IMR-90 (cell line): Measurements from ENCODE around the gene SRCIN1. TPM values are rescaled to one million over a fixed set of nuclear protein-coding genes. Genes with fewer than 3 reads are reported as not detected.
"Not testable (repeated sequence)": the region's sequence is repeated elsewhere in the genome, so short reads cannot be mapped to it uniquely, and the experiment has no call there.

Source experiments
- ATAC-seq: fragments of 200-7000 bp; cut with Tn5 transposase; 2 replicates; pipeline ENCODE4 v1.9.1; 2020; ENCODE audit warnings: low read depth, mild to moderate bottlenecking, moderate library complexity
- BruUV-seq: library from RNA; stranded (reverse); fragments of 400-500 nt; replicated peaks from 2 replicates; lab custom pipeline; 2021; lab: Mats Ljungman, UMichigan
- CTCF ChIA-PET: fragments of 300-600 bp; formaldehyde crosslinking; extraction: SDS; loops from one replicate; lab custom pipeline; 2021; ENCODE audit warnings: antibody characterized with exemption; lab: Yijun Ruan, JAX
- POLR2A ChIA-PET: fragments of 300-600 bp; sonication (Branson Sonifier 250); formaldehyde crosslinking; loops from one replicate; lab custom pipeline; 2022; ENCODE audit warnings: antibody characterized with exemption; ENCODE audit not compliant: unreplicated experiment; lab: Charles Lee
- DNase-seq: peaks from one replicate; pipeline ENCODE4 v3.0.0; 2013
- H2AFZ ChIP-seq: replicated peaks from 2 replicates; pipeline ENCODE3; 2013; ENCODE audit warnings: low read length, mild to moderate bottlenecking; ENCODE audit not compliant: poor library complexity
- H2AK5ac ChIP-seq: 2 replicates; pipeline ENCODE4 v1.6.1; 2013; ENCODE audit warnings: low read depth, low read length, inconsistent platforms
- H2AK9ac ChIP-seq: replicated peaks from 2 replicates; pipeline ENCODE3; 2013; ENCODE audit warnings: mild to moderate bottlenecking, low read depth, low read length, moderate library complexity; ENCODE audit not compliant: poor library complexity
- H2BK120ac ChIP-seq: 2 replicates; pipeline ENCODE4 v1.6.1; 2013; ENCODE audit warnings: low read depth, low read length, inconsistent platforms
- H2BK15ac ChIP-seq: 3 replicates; pipeline ENCODE4 v1.6.1; 2013; ENCODE audit warnings: low read depth, low read length, inconsistent platforms
- H2BK20ac ChIP-seq: 2 replicates; pipeline ENCODE4 v1.6.1; 2013; ENCODE audit warnings: low read depth, mild to moderate bottlenecking, inconsistent platforms, low read length, moderate library complexity
- H2BK5ac ChIP-seq: 2 replicates; pipeline ENCODE4 v1.6.1; 2013; ENCODE audit warnings: mild to moderate bottlenecking, low read depth, low read length, inconsistent platforms; ENCODE audit not compliant: poor library complexity, severe bottlenecking
- H3K14ac ChIP-seq: replicated peaks from 2 replicates; pipeline ENCODE4 v1.6.1; 2013; ENCODE audit warnings: low read depth, low read length, inconsistent platforms
- H3K18ac ChIP-seq: 2 replicates; pipeline ENCODE4 v1.6.1; 2013; ENCODE audit warnings: low read depth, low read length, control low read depth
- H3K23ac ChIP-seq: 2 replicates; pipeline ENCODE4 v1.6.1; 2013; ENCODE audit warnings: low read depth, low read length, inconsistent platforms
- H3K27ac ChIP-seq: 2 replicates; pipeline ENCODE4 v1.5.1; 2013; ENCODE audit warnings: mild to moderate bottlenecking, control low read depth, low read length; ENCODE audit not compliant: insufficient read depth
- H3K27me3 ChIP-seq: 2 replicates; pipeline ENCODE4 v1.6.1; 2013; ENCODE audit warnings: low read length; ENCODE audit not compliant: control insufficient read depth, insufficient read depth
- H3K36me3 ChIP-seq: 2 replicates; pipeline ENCODE4 v1.6.1; 2013; ENCODE audit warnings: low read length, mixed read lengths; ENCODE audit not compliant: control insufficient read depth, insufficient read depth
- H3K4ac ChIP-seq: 2 replicates; pipeline ENCODE4 v1.6.1; 2013; ENCODE audit warnings: low read depth, low read length, inconsistent platforms
- H3K4me1 ChIP-seq: 2 replicates; pipeline ENCODE4 v1.6.1; 2013; ENCODE audit warnings: low read length, mixed read lengths; ENCODE audit not compliant: control insufficient read depth, insufficient read depth
- H3K4me2 ChIP-seq: 2 replicates; pipeline ENCODE4 v1.6.1; 2013; ENCODE audit warnings: low read depth, mild to moderate bottlenecking, control low read depth, low read length, moderate library complexity
- H3K4me3 ChIP-seq: 2 replicates; pipeline ENCODE4 v1.5.1; 2013; ENCODE audit warnings: low read depth, mild to moderate bottlenecking, control low read depth, low read length, moderate library complexity; ENCODE audit not compliant: insufficient read depth
- H3K56ac ChIP-seq: 2 replicates; pipeline ENCODE4 v1.6.1; 2013; ENCODE audit warnings: low read length, inconsistent platforms; ENCODE audit not compliant: insufficient read depth; ENCODE audit errors: extremely low read depth
- H3K79me1 ChIP-seq, 2 experiments: 2 replicates each; pipeline ENCODE4 v1.6.1; 2013; ENCODE audit warnings: low read length in 2 of 2, inconsistent platforms in 1 of 2, low read depth in 1 of 2
- H3K9ac ChIP-seq: 2 replicates; pipeline ENCODE4 v1.6.1; 2013; ENCODE audit warnings: low read depth, low read length, control low read depth
- H3K9me1 ChIP-seq: 2 replicates; pipeline ENCODE4 v1.6.1; 2013; ENCODE audit warnings: low read length, inconsistent platforms; ENCODE audit not compliant: insufficient read depth
- H3K9me3 ChIP-seq: 2 replicates; pipeline ENCODE4 v1.6.1; 2013; ENCODE audit warnings: low read length; ENCODE audit not compliant: control insufficient read depth, insufficient read depth
- H4K20me1 ChIP-seq: 2 replicates; pipeline ENCODE4 v1.6.1; 2013; ENCODE audit warnings: low read length, inconsistent platforms; ENCODE audit not compliant: insufficient read depth
- H4K5ac ChIP-seq: 2 replicates; pipeline ENCODE4 v1.6.1; 2013; ENCODE audit warnings: mild to moderate bottlenecking, low read depth, low read length, control low read depth
- H4K8ac ChIP-seq, 2 experiments: 2 replicates each; pipeline ENCODE4 v1.6.1; 2013; ENCODE audit warnings: low read depth in 2 of 2, low read length in 2 of 2, control low read depth in 1 of 2, inconsistent platforms in 1 of 2
- H4K91ac ChIP-seq: 2 replicates; pipeline ENCODE4 v1.6.1; 2013; ENCODE audit warnings: low read depth, low read length, inconsistent platforms; ENCODE audit not compliant: insufficient read depth
- WGBS, 2 experiments: methylation state at CpG; one replicate each; pipeline versions ENCODE4 v1.1.5 to v1.1.7; 2013; ENCODE audit warnings: missing lambda C conversion rate in 2 of 2; ENCODE audit not compliant: insufficient read length in 1 of 2; ENCODE audit errors: extremely low coverage in 2 of 2; 5-methylcytosine and 5-hydroxymethylcytosine counted together
- dilution Hi-C: fragments of 300-500 bp; cut with HindIII; formaldehyde crosslinking; loops from one replicate; pipeline ENCODE4 v1.14.3; 2018; ENCODE audit warnings: low sequenced_read_pairs; ENCODE audit not compliant: unreplicated experiment
- in situ Hi-C: fragments of 300-500 bp; cut with MboI; formaldehyde crosslinking; loops from 3 replicates; pipeline ENCODE4 v1.14.3; 2019; ENCODE audit warnings: low sequenced_read_pairs, inconsistent platforms, mixed read lengths
- intact Hi-C: fragments of 100-400 bp; cut with micrococcal nuclease; formaldehyde crosslinking; loops from 2 replicates; pipeline ENCODE4 v1.10.0; 2022
- polyA plus RNA-seq, 3 experiments: library from polyadenylated mRNA; depleted of rRNA; stranded (reverse); fragments of >200 nt; gene quantifications; 2 replicates each; pipeline ENCODE4 v1.2.3, GENCODE V29; 2012; ENCODE audit warnings: low replicate concordance in 1 of 3
- total RNA-seq: library from RNA; depleted of rRNA; stranded (reverse); fragments of >200 nt; gene quantifications from 2 replicates; pipeline ENCODE4 v1.2.3, GENCODE V29; 2012

The SRCIN1 gene
- total and polyA plus RNA-seq, 2 of the 4 experiments (the other 2 are of a cell fraction): not detected

DNA sequence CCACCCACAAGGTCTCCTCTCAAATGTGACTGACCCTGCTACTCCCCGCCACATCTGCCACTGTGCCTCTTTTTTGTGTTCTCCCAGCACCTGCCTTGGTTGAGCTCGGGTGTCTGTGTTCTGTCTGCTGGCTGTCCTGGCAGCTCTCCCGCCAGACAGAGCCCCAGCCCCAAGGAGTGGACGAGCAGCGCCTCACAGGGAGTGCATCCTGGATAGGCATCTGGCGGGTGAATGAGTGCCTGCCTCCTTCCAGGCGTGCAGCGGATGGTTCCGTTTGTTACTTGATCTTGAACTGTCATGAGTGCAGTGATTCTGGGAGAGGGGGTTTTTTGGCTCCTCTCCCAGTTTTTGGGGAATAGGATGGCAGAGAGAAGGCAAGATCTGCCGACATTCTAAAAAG lies 77.6 kb downstream of the SRCIN1 start:
- not testable (repeated sequence) for H3K56ac ChIP-seq
- 0% methylated on average over 4 of the region's 10 CpGs; no CpG with 5 or more reads in 1 of the 2 experiments for WGBS, 2 experiments

GRCh38 chr17:38526526-38526925 lies 79.2 kb downstream of the SRCIN1 start:
- H2BK15ac ChIP-seq, dilution Hi-C loops, POLR2A ChIA-PET, H4K91ac ChIP-seq, H3K79me1 ChIP-seq, H3K4me2 ChIP-seq, H3K9me1 ChIP-seq, H3K27ac ChIP-seq, H3K18ac ChIP-seq, CTCF ChIA-PET, ATAC-seq, H2AK5ac ChIP-seq, H2BK20ac ChIP-seq, H4K20me1 ChIP-seq, H3K4me3 ChIP-seq, H3K56ac ChIP-seq, H4K5ac ChIP-seq, BruUV-seq, H3K36me3 ChIP-seq, DNase-seq, H2BK5ac ChIP-seq, H3K9me3 ChIP-seq, H2AFZ ChIP-seq, H3K14ac ChIP-seq, intact Hi-C loops, H4K8ac ChIP-seq, H3K9ac ChIP-seq, H3K4ac ChIP-seq, H3K4me1 ChIP-seq, H2BK120ac ChIP-seq, H3K23ac ChIP-seq, in situ Hi-C loops, H2AK9ac ChIP-seq: not testable (repeated sequence)
- H3K27me3 ChIP-seq: peaks cover 18% of the 10 kb centered on the region
- WGBS, 2 experiments: no CpG with 5 or more reads among the region's 8 CpGs

More for the DNA sequence above, 77.6 kb downstream of the SRCIN1 start:
- CTCF ChIA-PET, in situ Hi-C loops, H4K8ac ChIP-seq, H2BK120ac ChIP-seq, H3K18ac ChIP-seq, DNase-seq, H3K79me1 ChIP-seq, H3K4me2 ChIP-seq, dilution Hi-C loops, H3K4me3 ChIP-seq, H2AK9ac ChIP-seq, H2BK20ac ChIP-seq, H3K9ac ChIP-seq, H2BK15ac ChIP-seq, ATAC-seq, H2AFZ ChIP-seq, H3K9me3 ChIP-seq, H4K5ac ChIP-seq, H3K23ac ChIP-seq, H3K14ac ChIP-seq, H3K27ac ChIP-seq, H4K20me1 ChIP-seq, H2BK5ac ChIP-seq, H2AK5ac ChIP-seq, H3K9me1 ChIP-seq, intact Hi-C loops, H3K36me3 ChIP-seq, POLR2A ChIA-PET, H3K4me1 ChIP-seq, BruUV-seq, H3K4ac ChIP-seq, H4K91ac ChIP-seq: not testable (repeated sequence)
- peaks cover 26% of the 10 kb centered on the region for H3K27me3 ChIP-seq
